Stimulated activated CD8-positive, alpha-beta memory T cell treated with anti-CD3 and anti-CD28 coated beads, Interleukin-7, amount 100 ng/mL, for 4 hours (primary cell): Measurements from ENCODE around the gene NYAP1.

Experiments
- DNase-seq, 2 donors: peaks; one replicate each; pipeline ENCODE4 v3.0.0-alpha.2; 2020; ENCODE audit warnings: low read depth in 2 of 2

The NYAP1 gene

GRCh38 chr7:100457033-100457432, 26.7 kb upstream of the NYAP1 start:
- DNase-seq = no peak

- DNase-seq = no peak
These were observed 19.5 kb upstream of the NYAP1 start, which contains the start of gene SPACDR for GRCh38 chr7:100464210-100464660. Gene SPACDR (minus strand): TSS chr7:100464260. CDS start chr7:100464025, 235 bp downstream.

GRCh38 chr7:100464791-100465190, 18.9 kb upstream of the NYAP1 start:
- no peak for DNase-seq

- DNase-seq = no peak
These were observed 18.4 kb upstream of the NYAP1 start for GRCh38 chr7:100465299-100465698.

GRCh38 chr7:100465702-100466311, 17.9 kb upstream of the NYAP1 start:
- no peak for DNase-seq

GRCh38 chr7:100466653-100467605, 16.8 kb upstream of the NYAP1 start:
- DNase-seq = no peak

GRCh38 chr7:100467638-100468373, 15.9 kb upstream of the NYAP1 start:
- no peak for DNase-seq

GRCh38 chr7:100469227-100470044, 14.3 kb upstream of the NYAP1 start:
- peak; percentile 57 to 66 for DNase-seq

- DNase-seq = no peak
These were observed 12.7 kb upstream of the NYAP1 start for GRCh38 chr7:100471021-100471420.

- DNase-seq = no peak
These were observed 11.4 kb upstream of the NYAP1 start for GRCh38 chr7:100472121-100472851.

- DNase-seq = no peak
These were observed 10.8 kb upstream of the NYAP1 start for GRCh38 chr7:100472854-100473499.

GRCh38 chr7:100475549-100475948, 8.2 kb upstream of the NYAP1 start:
- peak in 1 of 2 donors; percentile 30 for DNase-seq

- no peak for DNase-seq
These were observed 7.5 kb upstream of the NYAP1 start for GRCh38 chr7:100476101-100476780.

- DNase-seq = no peak
These were observed 6.5 kb upstream of the NYAP1 start for GRCh38 chr7:100476903-100477870.

GRCh38 chr7:100477871-100478267, 5.9 kb upstream of the NYAP1 start:
- DNase-seq = no peak

GRCh38 chr7:100478958-100479660, 4.6 kb upstream of the NYAP1 start, which contains the start of gene TSC22D4:
Gene TSC22D4 (minus strand): TSS chr7:100479214. CDS start chr7:100478038, 1,176 bp downstream.
- DNase-seq = peak; percentile 84 to 85

- DNase-seq = no peak
These were observed 2.3 kb upstream of the NYAP1 start for GRCh38 chr7:100481466-100481865.

- no peak for DNase-seq
These were observed 1.0 kb upstream of the NYAP1 start for GRCh38 chr7:100482728-100483089.
